Measurements from ENCODE around the gene PRSS38. TPM values are rescaled to one million over a fixed set of nuclear protein-coding genes. Genes with fewer than 3 reads are reported as not detected.

Gene PRSS38
- polyA plus RNA-seq, 2 of the 4 experiments (the other 2 are of a cell fraction) = not detected

DNA sequence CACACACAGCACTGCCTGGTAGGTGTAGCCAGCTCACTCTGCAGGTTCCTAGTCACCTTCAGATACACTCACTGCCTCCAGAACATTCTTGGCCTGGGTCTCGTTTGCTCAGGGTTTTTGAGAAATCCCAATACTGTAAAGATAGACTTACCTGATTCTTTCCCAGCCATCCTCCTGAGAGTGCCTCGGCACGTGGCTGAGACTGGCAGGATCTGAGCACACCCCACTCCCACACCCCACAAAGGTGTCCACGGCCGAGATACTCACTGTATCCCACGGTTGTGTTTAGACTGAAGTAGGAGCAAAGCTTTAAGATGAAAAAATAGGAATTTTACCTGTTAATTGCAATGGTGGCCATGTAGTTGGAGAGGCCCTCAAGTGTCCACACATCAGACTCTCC, 46.8 kb upstream of the PRSS38 start (continued):
- TF ChIP-seq, protein P1, sequence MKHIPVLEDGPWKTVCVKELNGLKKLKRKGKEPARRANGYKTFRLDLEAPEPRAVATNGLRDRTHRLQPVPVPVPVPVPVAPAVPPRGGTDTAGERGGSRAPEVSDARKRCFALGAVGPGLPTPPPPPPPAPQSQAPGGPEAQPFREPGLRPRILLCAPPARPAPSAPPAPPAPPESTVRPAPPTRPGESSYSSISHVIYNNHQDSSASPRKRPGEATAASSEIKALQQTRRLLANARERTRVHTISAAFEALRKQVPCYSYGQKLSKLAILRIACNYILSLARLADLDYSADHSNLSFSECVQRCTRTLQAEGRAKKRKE (CRISPR knock-in tag; IDR thresholded peaks at IDR 0.05; ENCODE audit: low read depth) = no peak
- no peak for TF ChIP-seq ESRRA (IDR thresholded peaks at IDR 0.05; ENCODE audit: borderline replicate concordance, low read length)
- no peak for TF ChIP-seq FOSL2 (IDR thresholded peaks at IDR 0.05)
- TF ChIP-seq FOSL2 (CRISPR knock-in tag; IDR thresholded peaks at IDR 0.05) = no peak
- no peak for TF ChIP-seq SMC3 (IDR thresholded peaks at IDR 0.05)
- no peak for TF ChIP-seq JUNB (IDR thresholded peaks at IDR 0.05)
- no peak for TF ChIP-seq CEBPB (IDR thresholded peaks at IDR 0.05)
- no peak for TF ChIP-seq HOXB13 (CRISPR knock-in tag; IDR thresholded peaks at IDR 0.05; ENCODE audit: low read depth)
- TF ChIP-seq ZFP36 (IDR thresholded peaks at IDR 0.05; ENCODE audit: borderline replicate concordance, partially characterized antibody) = no peak
- TF ChIP-seq FOSB (CRISPR knock-in tag; IDR thresholded peaks at IDR 0.05) = no peak

DNA sequence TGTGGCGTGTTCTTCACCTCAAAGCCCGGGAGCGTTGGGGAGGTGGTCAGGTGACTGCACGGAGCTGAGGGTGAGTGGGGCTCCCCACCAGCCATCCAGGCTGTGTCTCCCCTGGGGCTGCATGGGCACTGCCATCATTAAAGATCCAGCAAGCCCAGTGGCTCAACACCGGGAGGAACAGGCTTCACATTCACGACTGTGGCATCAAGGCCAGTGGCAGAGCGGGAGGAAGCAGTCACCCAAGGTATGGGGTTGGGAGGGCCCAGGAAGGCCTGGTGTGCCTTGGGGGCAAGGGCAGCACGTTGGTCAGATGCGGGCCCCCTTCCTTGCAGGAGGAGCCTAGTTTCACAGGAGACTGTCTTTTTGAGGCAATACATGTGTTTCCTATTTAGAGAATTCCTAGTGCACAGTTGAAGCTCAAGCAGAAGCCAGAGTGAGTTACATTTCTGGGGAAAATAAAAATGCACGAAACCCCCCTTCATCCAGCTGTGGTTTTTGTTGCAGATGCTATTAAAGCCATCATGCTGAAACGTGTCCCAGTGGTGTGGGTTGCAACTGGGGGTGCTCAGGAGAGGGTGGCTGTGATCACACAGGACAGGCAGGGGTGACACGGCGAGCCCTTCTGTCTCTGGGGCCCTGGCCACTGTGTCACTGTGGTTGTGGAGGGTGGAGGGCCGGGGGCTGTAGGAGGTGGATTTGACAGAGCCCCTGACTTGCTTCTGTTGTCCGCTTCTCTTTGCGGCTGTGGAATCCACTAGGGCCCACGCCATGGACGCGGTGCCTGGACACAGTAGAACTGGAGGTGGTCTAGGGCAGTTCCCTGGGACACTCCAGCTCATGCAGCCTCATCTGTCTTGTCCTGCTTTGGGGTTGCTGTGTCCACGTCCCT, 46.2 kb upstream of the PRSS38 start:
- H3K27ac ChIP-seq = no peak overlapping the region
- no peak overlapping the region for H3K4me3 ChIP-seq
- FAIRE-seq = no peak

DNA sequence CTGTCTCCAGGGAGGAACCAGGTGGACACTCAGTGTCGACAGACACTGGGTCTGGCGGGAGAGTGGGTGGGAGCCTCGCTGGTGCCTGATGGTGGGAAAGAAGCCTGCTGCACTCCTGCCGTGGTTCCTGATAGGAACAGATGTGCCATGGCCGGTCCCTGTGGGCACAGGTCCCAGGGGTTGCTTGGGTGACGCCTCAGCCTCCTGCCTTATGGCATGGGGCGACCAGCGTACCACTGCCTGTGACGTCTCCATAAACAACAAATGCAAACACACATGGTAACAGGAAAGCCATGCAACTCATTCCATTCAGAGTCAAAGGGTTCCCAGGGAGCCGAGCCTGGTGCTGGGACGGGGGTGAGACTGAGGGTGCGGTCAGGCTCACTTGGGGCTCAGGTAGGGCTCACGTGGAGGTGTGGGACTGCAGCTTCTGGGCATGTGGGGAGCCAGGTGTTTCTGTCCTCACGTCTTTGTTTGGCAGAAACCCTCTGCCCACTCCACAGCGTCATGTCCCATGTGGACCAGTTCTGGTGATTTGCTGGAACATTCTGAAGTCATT, 45.5 kb upstream of the PRSS38 start:
- POLR2A ChIA-PET = no interaction called here
- Histone ChIP-seq H3K4me2 (no peak overlapping the region), H3K4me3 (no peak overlapping the region), H3K27ac (no peak overlapping the region), H3K9me3 (no peaks in the 10 kb centered on the region), H3K4me1 (0 out of 3 replicates have a peak, but pooled peaks cover 8% of the 10 kb centered on the region)
- TF ChIP-seq MAZ (IDR thresholded peaks at IDR 0.05; ENCODE audit: borderline replicate concordance, low read depth, low read length) (no peak), CHD2 (IDR thresholded peaks at IDR 0.05; ENCODE audit: low read length, partially characterized antibody) (no peak), NR3C1 (IDR thresholded peaks at IDR 0.05) (no peak), NPAS2 (CRISPR knock-in tag; IDR thresholded peaks at IDR 0.05; ENCODE audit: borderline replicate concordance) (no peak), JUNB (IDR thresholded peaks at IDR 0.05) (no peak), MYC (IDR thresholded peaks at IDR 0.05; ENCODE audit: borderline replicate concordance, low read length) (no peak), EHMT2 (IDR thresholded peaks at IDR 0.05; ENCODE audit: low read depth) (no peak), HOXB5 (CRISPR knock-in tag; IDR thresholded peaks at IDR 0.05) (no peak), EHF (CRISPR knock-in tag; IDR thresholded peaks at IDR 0.05) (no peak), CEBPB (IDR thresholded peaks at IDR 0.05) (no peak), SREBF2 (IDR thresholded peaks at IDR 0.05) (no peak), EP300 (IDR thresholded peaks at IDR 0.05) (no peak)
- TF ChIP-seq, protein P2, sequence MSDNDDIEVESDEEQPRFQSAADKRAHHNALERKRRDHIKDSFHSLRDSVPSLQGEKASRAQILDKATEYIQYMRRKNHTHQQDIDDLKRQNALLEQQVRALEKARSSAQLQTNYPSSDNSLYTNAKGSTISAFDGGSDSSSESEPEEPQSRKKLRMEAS (IDR thresholded peaks at IDR 0.05) = no peak
- TF ChIP-seq, protein P3, sequence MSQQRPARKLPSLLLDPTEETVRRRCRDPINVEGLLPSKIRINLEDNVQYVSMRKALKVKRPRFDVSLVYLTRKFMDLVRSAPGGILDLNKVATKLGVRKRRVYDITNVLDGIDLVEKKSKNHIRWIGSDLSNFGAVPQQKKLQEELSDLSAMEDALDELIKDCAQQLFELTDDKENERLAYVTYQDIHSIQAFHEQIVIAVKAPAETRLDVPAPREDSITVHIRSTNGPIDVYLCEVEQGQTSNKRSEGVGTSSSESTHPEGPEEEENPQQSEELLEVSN (IDR thresholded peaks at IDR 0.05; ENCODE audit: borderline replicate concordance, low read depth) = no peak
- no peak for FAIRE-seq
- 93% methylated on average over 14 of the region's 15 CpGs for WGBS (ENCODE audit: missing lambda C conversion rate)
- CTCF ChIA-PET = interaction anchor here (1.0 kb wide), 1 partner anchor 178 kb away, joined by 3 read pairs; the partner anchor contains the start of gene WNT9A
- no peak for ATAC-seq
- no peak for DNase-seq (ENCODE audit: low read depth in 1 of 2, low spot score in 1 of 2)

More for the DNA sequence above, 46.2 kb upstream of the PRSS38 start:
- WGBS (ENCODE audit: missing lambda C conversion rate) = 87% methylated on average over 18 of the region's 20 CpGs
- DNase-seq (ENCODE audit: low read depth in 1 of 2, low spot score in 1 of 2) (no peak), ATAC-seq (no peak)
- CTCF ChIA-PET = interaction anchor here (1.0 kb wide), 1 partner anchor 178 kb away, joined by 3 read pairs; the partner anchor contains the start of gene WNT9A
- Histone ChIP-seq H3K4me1 (peaks cover 15% of the 10 kb centered on the region), H3K4me2 (no peak overlapping the region), H3K9me3 (no peaks in the 10 kb centered on the region)
- no peak for TF ChIP-seq NR3C1 (IDR thresholded peaks at IDR 0.05)
- no peak for TF ChIP-seq KDM1A (IDR thresholded peaks at IDR 0.05; ENCODE audit: low read depth)
- TF ChIP-seq, protein P4, sequence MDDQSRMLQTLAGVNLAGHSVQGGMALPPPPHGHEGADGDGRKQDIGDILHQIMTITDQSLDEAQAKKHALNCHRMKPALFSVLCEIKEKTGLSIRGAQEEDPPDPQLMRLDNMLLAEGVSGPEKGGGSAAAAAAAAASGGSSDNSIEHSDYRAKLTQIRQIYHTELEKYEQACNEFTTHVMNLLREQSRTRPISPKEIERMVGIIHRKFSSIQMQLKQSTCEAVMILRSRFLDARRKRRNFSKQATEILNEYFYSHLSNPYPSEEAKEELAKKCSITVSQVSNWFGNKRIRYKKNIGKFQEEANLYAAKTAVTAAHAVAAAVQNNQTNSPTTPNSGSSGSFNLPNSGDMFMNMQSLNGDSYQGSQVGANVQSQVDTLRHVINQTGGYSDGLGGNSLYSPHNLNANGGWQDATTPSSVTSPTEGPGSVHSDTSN (IDR thresholded peaks at IDR 0.05) = no peak
- TF ChIP-seq, protein P2 (IDR thresholded peaks at IDR 0.05) = no peak
- no peak for TF ChIP-seq MAZ (IDR thresholded peaks at IDR 0.05; ENCODE audit: borderline replicate concordance, low read depth, low read length)
- TF ChIP-seq CEBPB (IDR thresholded peaks at IDR 0.05) = no peak
- TF ChIP-seq HOXA7 (CRISPR knock-in tag; IDR thresholded peaks at IDR 0.05) = no peak
- TF ChIP-seq ZC3H11A (IDR thresholded peaks at IDR 0.05) = no peak
- POLR2A ChIA-PET = no interaction called here
